ENCODE results near the gene C16orf92. TPM values are rescaled to one million over a fixed set of nuclear protein-coding genes. Genes with fewer than 3 reads are reported as not detected.

C16orf92 gene
- total RNA-seq, 2 donors from 2014 or later: not detected

DNA sequence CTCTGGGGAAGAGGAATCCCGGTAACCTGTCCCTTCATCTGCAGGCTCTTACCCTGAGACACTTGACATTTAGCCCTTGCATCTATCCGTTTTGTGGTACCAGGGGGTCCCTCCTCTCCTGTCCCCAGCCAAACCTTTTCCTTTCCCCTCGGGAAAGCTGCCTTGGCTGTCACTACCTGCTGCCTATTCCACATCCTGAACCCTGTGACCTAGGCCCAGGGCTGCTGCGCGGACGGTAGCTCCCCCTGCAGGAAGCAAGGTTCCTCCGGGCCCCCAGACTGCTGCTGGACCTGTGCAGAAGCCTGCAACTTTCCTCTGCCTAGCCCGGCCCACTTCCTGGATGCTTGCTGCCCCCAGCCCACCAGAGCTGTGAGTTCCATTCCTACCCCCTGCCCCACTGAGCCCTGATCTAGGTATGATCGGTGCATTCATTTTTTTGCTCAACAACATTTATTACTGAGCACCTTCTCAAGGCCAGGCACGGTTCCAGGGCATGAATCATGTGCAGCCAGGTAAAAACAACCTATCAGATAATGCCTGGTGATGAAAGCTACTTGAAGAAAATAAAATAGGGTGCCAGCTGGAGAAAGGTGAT lies 32.1 kb downstream of the C16orf92 start:
- intact Hi-C loops (cut with DNase I): no loop called here
- H3K36me3 ChIP-seq: no peaks in the 10 kb centered on the region
- 38% methylated on average over 9 of the region's 10 CpGs for WGBS
- no peak overlapping the region for H3K27ac ChIP-seq
- no peaks in the 10 kb centered on the region for H3K27me3 ChIP-seq (replicated peaks; ENCODE audit: insufficient read depth)
- peaks cover 4% of the 10 kb centered on the region for H3K4me1 ChIP-seq (replicated peaks)
- TF ChIP-seq POLR2A (IDR thresholded peaks at IDR 0.05): no peak
- peak; percentile 47 for TF ChIP-seq POLR2AphosphoS5 (IDR thresholded peaks at IDR 0.05)
- TF ChIP-seq CTCF (IDR thresholded peaks at IDR 0.05): peak in 1 of 4 experiments; percentile 38
- H3K9me3 ChIP-seq: no peaks in the 10 kb centered on the region
- DNase-seq (ENCODE audit: low spot score): peak; percentile 64
- no peak overlapping the region for H3K4me3 ChIP-seq

GRCh38 chr16:30060346-30060745 lies 37.3 kb downstream of the C16orf92 start:
- intact Hi-C loops (cut with DNase I): loop anchor here (10.0 kb wide), 1 partner anchor 594 kb away; the partner anchor contains the start of genes FBRS and PRR14
- Histone ChIP-seq H3K4me3 (no peak overlapping the region), H3K9me3 (no peaks in the 10 kb centered on the region), H3K36me3 (no peaks in the 10 kb centered on the region), H3K4me1 (replicated peaks) (peaks cover 12% of the 10 kb centered on the region), H3K27ac (peak overlapping the region in 1 of 2 donors; percentile 4), H3K27me3 (replicated peaks; ENCODE audit: insufficient read depth) (no peaks in the 10 kb centered on the region)
- WGBS: 64% methylated on average over 4 of the region's 4 CpGs
- TF ChIP-seq CTCF (IDR thresholded peaks at IDR 0.05) (no peak), POLR2A (IDR thresholded peaks at IDR 0.05) (no peak), POLR2AphosphoS5 (IDR thresholded peaks at IDR 0.05) (no peak)
- DNase-seq (ENCODE audit: low spot score): no peak

GRCh38 chr16:30060836-30061554 lies 38.0 kb downstream of the C16orf92 start:
- H3K4me1 ChIP-seq (replicated peaks): peaks cover 12% of the 10 kb centered on the region
- no peak for TF ChIP-seq CTCF (IDR thresholded peaks at IDR 0.05)
- TF ChIP-seq POLR2AphosphoS5 (IDR thresholded peaks at IDR 0.05): no peak
- no peak for TF ChIP-seq POLR2A (IDR thresholded peaks at IDR 0.05)
- H3K36me3 ChIP-seq: no peaks in the 10 kb centered on the region
- H3K27ac ChIP-seq: peak overlapping the region; percentile 0 to 4
- 24% methylated on average over 2 of the region's 2 CpGs for WGBS
- DNase-seq (ENCODE audit: low spot score): no peak
- no peaks in the 10 kb centered on the region for H3K27me3 ChIP-seq (replicated peaks; ENCODE audit: insufficient read depth)
- H3K4me3 ChIP-seq: no peak overlapping the region
- no peaks in the 10 kb centered on the region for H3K9me3 ChIP-seq
- intact Hi-C loops (cut with DNase I): loop anchor here (10.0 kb wide), 1 partner anchor 594 kb away; the partner anchor contains the start of genes FBRS and PRR14

GRCh38 chr16:30063278-30063892 lies 40.4 kb downstream of the C16orf92 start:
- TF ChIP-seq POLR2AphosphoS5 (IDR thresholded peaks at IDR 0.05): no peak
- no peak for TF ChIP-seq POLR2A (IDR thresholded peaks at IDR 0.05)
- TF ChIP-seq CTCF (IDR thresholded peaks at IDR 0.05): no peak
- Histone ChIP-seq H3K4me1 (replicated peaks) (peaks cover 27% of the 10 kb centered on the region), H3K27me3 (replicated peaks; ENCODE audit: insufficient read depth) (no peaks in the 10 kb centered on the region), H3K36me3 (peaks cover 0 to 6% of the 10 kb centered on the region in 2 donors), H3K4me3 (peak overlapping the region; percentile 86 to 98), H3K27ac (peak overlapping the region; percentile 91 to 97), H3K9me3 (no peaks in the 10 kb centered on the region)
- DNase-seq (ENCODE audit: low spot score): no peak
- 39% methylated on average over 12 of the region's 12 CpGs for WGBS
- intact Hi-C loops (cut with DNase I): loop anchor here (10.0 kb wide), 1 partner anchor 591 kb away; the partner anchor contains the start of genes FBRS and PRR14
